ENCODE results near the gene SCN9A. TPM values are rescaled to one million over a fixed set of nuclear protein-coding genes. Genes with fewer than 3 reads are reported as not detected.

Gene SCN9A
- total RNA-seq, 1 experiment from 2014 or later = 0.07 TPM

DNA sequence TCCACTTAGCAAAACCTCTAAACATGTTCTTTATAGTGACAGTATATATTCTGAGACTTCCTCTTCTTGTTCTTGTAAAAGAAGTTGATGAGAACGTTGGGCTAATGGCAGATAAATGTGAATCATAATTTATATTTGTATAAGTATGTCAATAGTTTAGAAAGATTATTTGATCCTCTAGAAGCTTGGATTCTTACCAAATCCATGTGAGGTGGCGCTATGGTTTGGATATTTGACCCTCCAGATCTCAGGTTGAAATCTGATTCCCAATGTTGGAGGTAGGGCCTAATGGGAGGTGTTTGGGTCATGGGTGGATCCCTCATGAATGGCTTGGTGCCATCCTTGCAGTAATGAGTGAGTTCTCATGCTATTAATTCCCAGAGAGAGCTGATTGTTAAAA, 218.2 kb downstream of the SCN9A start (continued):
- TF ChIP-seq FOSL1 (IDR thresholded peaks at IDR 0.05; ENCODE audit: low read depth) (no peak), EZH2phosphoT487 (IDR thresholded peaks at IDR 0.05; ENCODE audit: borderline replicate concordance) (no peak), CEBPB (IDR thresholded peaks at IDR 0.05; ENCODE audit: low read depth) (no peak)

DNA sequence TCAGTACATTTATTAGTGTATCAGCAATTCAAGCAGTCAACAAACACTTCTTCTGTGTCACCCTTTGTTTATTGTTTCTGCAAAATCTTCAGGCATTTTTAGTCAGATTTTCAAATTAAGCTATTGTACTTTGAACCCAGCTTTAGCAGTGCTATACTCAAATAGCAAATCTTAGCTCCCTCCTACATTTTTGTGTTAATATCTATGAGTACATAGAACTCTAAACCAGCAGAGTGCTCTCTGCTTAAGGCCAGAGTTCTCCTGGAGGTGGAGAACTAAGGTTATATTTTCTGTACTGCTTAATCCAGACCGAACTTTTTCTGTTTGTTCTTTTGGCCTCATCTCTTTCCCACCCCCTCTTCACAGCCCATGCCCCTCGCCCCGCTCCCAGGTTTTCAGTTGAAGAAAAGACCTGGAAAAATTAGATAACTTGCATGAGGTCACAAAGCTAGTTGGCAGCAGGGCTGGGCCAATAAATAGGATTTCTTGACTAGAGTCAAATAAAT, 218.7 kb downstream of the SCN9A start:
- no peak overlapping the region for H3K4me3 ChIP-seq (replicated peaks in 1 of 2; ENCODE audit: low read depth in 1 of 2, low read length in 2 of 2)
- POLR2A ChIA-PET = no interaction called here
- no peak for TF ChIP-seq EZH2phosphoT487 (IDR thresholded peaks at IDR 0.05; ENCODE audit: borderline replicate concordance)
- TF ChIP-seq POLR2A (IDR thresholded peaks at IDR 0.05; ENCODE audit: borderline replicate concordance, extremely low read depth, insufficient read depth, insufficient read length) = no peak
- TF ChIP-seq FOSL1 (IDR thresholded peaks at IDR 0.05; ENCODE audit: low read depth) = no peak
- no peak for TF ChIP-seq POLR2AphosphoS5 (IDR thresholded peaks at IDR 0.05; ENCODE audit: low read depth, low read length)
- TF ChIP-seq, protein P1, sequence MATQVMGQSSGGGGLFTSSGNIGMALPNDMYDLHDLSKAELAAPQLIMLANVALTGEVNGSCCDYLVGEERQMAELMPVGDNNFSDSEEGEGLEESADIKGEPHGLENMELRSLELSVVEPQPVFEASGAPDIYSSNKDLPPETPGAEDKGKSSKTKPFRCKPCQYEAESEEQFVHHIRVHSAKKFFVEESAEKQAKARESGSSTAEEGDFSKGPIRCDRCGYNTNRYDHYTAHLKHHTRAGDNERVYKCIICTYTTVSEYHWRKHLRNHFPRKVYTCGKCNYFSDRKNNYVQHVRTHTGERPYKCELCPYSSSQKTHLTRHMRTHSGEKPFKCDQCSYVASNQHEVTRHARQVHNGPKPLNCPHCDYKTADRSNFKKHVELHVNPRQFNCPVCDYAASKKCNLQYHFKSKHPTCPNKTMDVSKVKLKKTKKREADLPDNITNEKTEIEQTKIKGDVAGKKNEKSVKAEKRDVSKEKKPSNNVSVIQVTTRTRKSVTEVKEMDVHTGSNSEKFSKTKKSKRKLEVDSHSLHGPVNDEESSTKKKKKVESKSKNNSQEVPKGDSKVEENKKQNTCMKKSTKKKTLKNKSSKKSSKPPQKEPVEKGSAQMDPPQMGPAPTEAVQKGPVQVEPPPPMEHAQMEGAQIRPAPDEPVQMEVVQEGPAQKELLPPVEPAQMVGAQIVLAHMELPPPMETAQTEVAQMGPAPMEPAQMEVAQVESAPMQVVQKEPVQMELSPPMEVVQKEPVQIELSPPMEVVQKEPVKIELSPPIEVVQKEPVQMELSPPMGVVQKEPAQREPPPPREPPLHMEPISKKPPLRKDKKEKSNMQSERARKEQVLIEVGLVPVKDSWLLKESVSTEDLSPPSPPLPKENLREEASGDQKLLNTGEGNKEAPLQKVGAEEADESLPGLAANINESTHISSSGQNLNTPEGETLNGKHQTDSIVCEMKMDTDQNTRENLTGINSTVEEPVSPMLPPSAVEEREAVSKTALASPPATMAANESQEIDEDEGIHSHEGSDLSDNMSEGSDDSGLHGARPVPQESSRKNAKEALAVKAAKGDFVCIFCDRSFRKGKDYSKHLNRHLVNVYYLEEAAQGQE (IDR thresholded peaks at IDR 0.05; ENCODE audit: low read depth) = no peak
- TF ChIP-seq RAD21 (IDR thresholded peaks at IDR 0.05; ENCODE audit: low read depth) = no peak
- TF ChIP-seq JUND (IDR thresholded peaks at IDR 0.05) = no peak
- TF ChIP-seq, protein P2, sequence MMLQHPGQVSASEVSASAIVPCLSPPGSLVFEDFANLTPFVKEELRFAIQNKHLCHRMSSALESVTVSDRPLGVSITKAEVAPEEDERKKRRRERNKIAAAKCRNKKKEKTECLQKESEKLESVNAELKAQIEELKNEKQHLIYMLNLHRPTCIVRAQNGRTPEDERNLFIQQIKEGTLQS (IDR thresholded peaks at IDR 0.05) = no peak
- TF ChIP-seq EZH2 (IDR thresholded peaks at IDR 0.05) = no peak
- TF ChIP-seq SP1 (IDR thresholded peaks at IDR 0.05; ENCODE audit: low read depth) = no peak
- TF ChIP-seq, protein P3, sequence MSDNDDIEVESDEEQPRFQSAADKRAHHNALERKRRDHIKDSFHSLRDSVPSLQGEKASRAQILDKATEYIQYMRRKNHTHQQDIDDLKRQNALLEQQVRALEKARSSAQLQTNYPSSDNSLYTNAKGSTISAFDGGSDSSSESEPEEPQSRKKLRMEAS (IDR thresholded peaks at IDR 0.05) = no peak
- TF ChIP-seq, protein P4, sequence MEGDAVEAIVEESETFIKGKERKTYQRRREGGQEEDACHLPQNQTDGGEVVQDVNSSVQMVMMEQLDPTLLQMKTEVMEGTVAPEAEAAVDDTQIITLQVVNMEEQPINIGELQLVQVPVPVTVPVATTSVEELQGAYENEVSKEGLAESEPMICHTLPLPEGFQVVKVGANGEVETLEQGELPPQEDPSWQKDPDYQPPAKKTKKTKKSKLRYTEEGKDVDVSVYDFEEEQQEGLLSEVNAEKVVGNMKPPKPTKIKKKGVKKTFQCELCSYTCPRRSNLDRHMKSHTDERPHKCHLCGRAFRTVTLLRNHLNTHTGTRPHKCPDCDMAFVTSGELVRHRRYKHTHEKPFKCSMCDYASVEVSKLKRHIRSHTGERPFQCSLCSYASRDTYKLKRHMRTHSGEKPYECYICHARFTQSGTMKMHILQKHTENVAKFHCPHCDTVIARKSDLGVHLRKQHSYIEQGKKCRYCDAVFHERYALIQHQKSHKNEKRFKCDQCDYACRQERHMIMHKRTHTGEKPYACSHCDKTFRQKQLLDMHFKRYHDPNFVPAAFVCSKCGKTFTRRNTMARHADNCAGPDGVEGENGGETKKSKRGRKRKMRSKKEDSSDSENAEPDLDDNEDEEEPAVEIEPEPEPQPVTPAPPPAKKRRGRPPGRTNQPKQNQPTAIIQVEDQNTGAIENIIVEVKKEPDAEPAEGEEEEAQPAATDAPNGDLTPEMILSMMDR (IDR thresholded peaks at IDR 0.05 in 2 of 3, conservative IDR thresholded peaks at IDR 0.05 in 1 of 3; ENCODE audit: borderline replicate concordance in 1 of 3, insufficient read depth in 1 of 3, low read depth in 2 of 3, low read length in 2 of 3) = no peak
- TF ChIP-seq EGR1 (IDR thresholded peaks at IDR 0.05; ENCODE audit: low read depth) = no peak
- no peak for TF ChIP-seq SRF (IDR thresholded peaks at IDR 0.05; ENCODE audit: low read depth)
- TF ChIP-seq CEBPB (IDR thresholded peaks at IDR 0.05; ENCODE audit: low read depth) = no peak
- TF ChIP-seq ZNF274 (IDR thresholded peaks at IDR 0.05; ENCODE audit: low read depth, low read length) = no peak
- no peak for TF ChIP-seq CBX3 (IDR thresholded peaks at IDR 0.05; ENCODE audit: low read depth)
- TF ChIP-seq TCF7L2 (IDR thresholded peaks at IDR 0.05; ENCODE audit: borderline replicate concordance, extremely low read depth, insufficient read depth, insufficient read length) = no peak
- intact Hi-C loops (cut with micrococcal nuclease) = no loop called here
- H3K9me2 ChIP-seq (ENCODE audit: insufficient read depth) = no peaks in the 10 kb centered on the region
- H3K4me1 ChIP-seq (ENCODE audit: control insufficient read depth in 1 of 2, insufficient read depth in 2 of 2, low read length in 2 of 2) = no peaks in the 10 kb centered on the region
- DNase-seq (ENCODE audit: low read depth, low spot score) (no peak), ATAC-seq (no peak)
- no peaks in the 10 kb centered on the region for H3K79me2 ChIP-seq (ENCODE audit: insufficient read depth, low read length)
- CTCF ChIA-PET = no interaction called here
- H3K36me3 ChIP-seq (ENCODE audit: control insufficient read depth in 1 of 2, insufficient read depth in 2 of 2, low read length in 2 of 2) = no peaks in the 10 kb centered on the region
- H3K27ac ChIP-seq (ENCODE audit: low read depth, low read length) = no peak overlapping the region
- H3K9me3 ChIP-seq (ENCODE audit: control insufficient read depth in 1 of 2, insufficient read depth in 1 of 2, low read depth in 1 of 2, low read length in 2 of 2) = no peaks in the 10 kb centered on the region
- no peak overlapping the region for H3K9ac ChIP-seq (ENCODE audit: low read length)
- no peak overlapping the region for H2AFZ ChIP-seq (ENCODE audit: low read depth, low read length, poor library complexity, severe bottlenecking)
- no TSS peak for BruUV-seq (replicated peaks)
- H3K4me2 ChIP-seq (ENCODE audit: low read length) = no peak overlapping the region
- peaks cover 29% of the 10 kb centered on the region; the same call in 1 of the 2 replicates for H3K27me3 ChIP-seq (ENCODE audit: insufficient read depth, low read length)
- RAD21 ChIA-PET (ENCODE audit: low non-redundant PET in 1 of 2, low total read pairs in 2 of 2, uncharacterized antibody in 2 of 2, unreplicated experiment in 2 of 2) = no interaction called here
- H4K20me1 ChIP-seq (ENCODE audit: insufficient read depth) = no peaks in the 10 kb centered on the region
